Transverse colon (tissue), 4 donors: ENCODE data around the gene COBLL1. TPM values are rescaled to one million over a fixed set of nuclear protein-coding genes. Genes with fewer than 3 reads are reported as not detected.

ENCODE experiments used
- DNase-seq: peaks from one replicate; pipeline ENCODE4 v3.0.0-alpha.2; 2019
- H3K27ac ChIP-seq, 4 donors: fragments of 200-600 bp; sonication (generic); 2 replicates each; pipeline ENCODE4 v1.5.1; 2016 to 2018; ENCODE audit warnings: inconsistent platforms in 4 of 4
- H3K27me3 ChIP-seq: fragments of 200-600 bp; sonication (generic); 2 replicates; pipeline ENCODE4 v1.5.1; 2017; ENCODE audit warnings: inconsistent platforms
- H3K36me3 ChIP-seq, 4 donors: fragments of 200-600 bp; sonication (generic); 2 replicates each; pipeline ENCODE4 v1.5.1; 2017 to 2019; ENCODE audit warnings: inconsistent platforms in 4 of 4
- H3K4me1 ChIP-seq, 4 donors: fragments of 200-600 bp; sonication (generic); 2 replicates each; pipeline ENCODE4 v1.5.1; 2017 to 2020; ENCODE audit warnings: inconsistent platforms in 4 of 4
- H3K4me3 ChIP-seq, 4 donors: fragments of 200-600 bp; sonication (generic); 1 replicate in 1 of 4; 2 replicates in 3 of 4; pipeline versions ENCODE4 v1.5.1 to v1.6.1; 2017 to 2019; ENCODE audit warnings: inconsistent platforms in 4 of 4
- H3K9me3 ChIP-seq, 2 donors: fragments of 200-600 bp; sonication (generic); 2 replicates each; pipeline ENCODE4 v1.5.1; 2017 to 2019; ENCODE audit warnings: inconsistent platforms in 2 of 2
- CTCF ChIP-seq, 5 experiments: fragments of 200-600 bp in 3 of 5; fragments of 450-650 bp in 2 of 5; sonication (generic) in 3 of 5; IDR thresholded peaks; 1 replicate in 2 of 5; 2 replicates in 3 of 5; pipeline ENCODE4 v1.5.1; 2016 to 2017; ENCODE audit warnings: antibody characterized with exemption in 5 of 5, inconsistent platforms in 3 of 5, mild to moderate bottlenecking in 2 of 5, moderate library complexity in 1 of 5
- EP300 ChIP-seq: sonication (generic); formaldehyde crosslinking; IDR thresholded peaks from one replicate; pipeline ENCODE4 v1.6.1; 2017; ENCODE audit warnings: antibody characterized with exemption, low read depth
- POLR2A ChIP-seq: fragments of 450-650 bp; IDR thresholded peaks from one replicate; pipeline ENCODE4 v1.6.1; 2016; ENCODE audit warnings: antibody characterized with exemption, mild to moderate bottlenecking, moderate library complexity
- POLR2AphosphoS5 ChIP-seq, 3 donors: sonication (generic); formaldehyde crosslinking; IDR thresholded peaks; one replicate each; pipeline ENCODE4 v1.6.1; 2016; ENCODE audit warnings: antibody characterized with exemption in 3 of 3
- WGBS, 2 donors: methylation state at CpG; one replicate each; pipeline ENCODE4 v1.1.5; 2018; ENCODE audit warnings: low coverage in 1 of 2; 5-methylcytosine and 5-hydroxymethylcytosine counted together
- in situ Hi-C, 4 donors: fragments of 200-750 bp; cut with MboI; loops; one replicate each; pipeline versions ENCODE4 v1.15.0 to v1.15.1; 2017; ENCODE audit warnings: low sequenced_read_pairs in 3 of 4, low pct_ligation_motif_present in 1 of 4, low pct_unique_long_range_greater_than_20kb in 1 of 4
- intact Hi-C: fragments of 100-400 bp; cut with DNase I; formaldehyde crosslinking; loops from one replicate; pipeline ENCODE4 v1.15.1; 2023; ENCODE audit warnings: low total_unique reads
- total RNA-seq, 4 donors: library from RNA; depleted of rRNA; stranded (reverse); fragments of >200 nt; gene quantifications; one replicate each; pipeline ENCODE4 v1.1.0, GENCODE V29; 2016

The COBLL1 gene
- total RNA-seq, 4 donors from 2014 or later = 21.7 to 129 (median 30.7) TPM

GRCh38 chr2:164778723-164779122, 62.9 kb downstream of the COBLL1 start:
- WGBS, 2 donors = 82 to 85% methylated on average over 3 of the region's 3 CpGs
- TF ChIP-seq EP300 (no peak), POLR2A (no peak), CTCF (IDR thresholded peaks at IDR 0.05) (no peak)
- Histone ChIP-seq H3K4me3 (no peak overlapping the region), H3K27ac (no peak overlapping the region), H3K36me3 (no peaks in the 10 kb centered on the region), H3K4me1 (peaks cover 0 to 26% (median 3%) of the 10 kb centered on the region in 4 donors), H3K9me3 (no peaks in the 10 kb centered on the region), H3K27me3 (no peaks in the 10 kb centered on the region)
- intact Hi-C loops (no loop called here), in situ Hi-C loops (no loop called here)
- no peak for DNase-seq

DNA sequence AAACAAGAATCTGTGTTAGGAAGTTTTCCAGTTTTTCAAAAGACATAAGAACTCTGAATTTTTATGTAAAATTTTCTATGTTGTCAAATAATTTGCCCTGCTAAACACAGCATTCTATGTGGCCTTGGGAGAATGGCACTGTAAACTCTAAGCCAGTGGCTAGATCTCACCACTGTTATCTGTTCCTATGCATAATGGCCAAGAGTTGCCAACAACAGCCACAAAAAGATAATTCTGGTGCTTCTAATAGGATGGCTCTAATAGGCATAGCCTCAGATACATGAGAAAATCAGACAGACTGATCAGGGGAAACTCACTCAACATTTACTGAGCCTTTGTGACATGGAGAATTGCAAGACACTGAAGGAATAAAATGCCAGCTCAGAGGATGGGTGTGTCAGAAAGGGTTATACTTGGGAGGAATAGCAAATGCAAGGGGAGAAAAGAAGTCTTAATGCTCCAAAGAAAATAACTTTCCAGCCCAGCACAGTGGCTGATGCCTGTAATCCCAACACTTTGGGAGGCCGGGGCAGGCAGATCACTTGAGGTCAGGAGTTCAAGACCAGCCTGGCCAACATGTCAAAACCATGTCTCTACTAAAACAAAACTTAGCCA, 63.7 kb downstream of the COBLL1 start:
- Histone ChIP-seq H3K36me3 (no peaks in the 10 kb centered on the region), H3K9me3 (no peaks in the 10 kb centered on the region), H3K27ac (no peak overlapping the region), H3K4me3 (no peak overlapping the region), H3K4me1 (peaks cover 0 to 23% (median 3%) of the 10 kb centered on the region in 4 donors), H3K27me3 (no peaks in the 10 kb centered on the region)
- DNase-seq = no peak
- WGBS, 2 donors = 83% methylated on average over 1 of the region's 1 CpG
- intact Hi-C loops (no loop called here), in situ Hi-C loops (no loop called here)
- no peak for TF ChIP-seq POLR2A

DNA sequence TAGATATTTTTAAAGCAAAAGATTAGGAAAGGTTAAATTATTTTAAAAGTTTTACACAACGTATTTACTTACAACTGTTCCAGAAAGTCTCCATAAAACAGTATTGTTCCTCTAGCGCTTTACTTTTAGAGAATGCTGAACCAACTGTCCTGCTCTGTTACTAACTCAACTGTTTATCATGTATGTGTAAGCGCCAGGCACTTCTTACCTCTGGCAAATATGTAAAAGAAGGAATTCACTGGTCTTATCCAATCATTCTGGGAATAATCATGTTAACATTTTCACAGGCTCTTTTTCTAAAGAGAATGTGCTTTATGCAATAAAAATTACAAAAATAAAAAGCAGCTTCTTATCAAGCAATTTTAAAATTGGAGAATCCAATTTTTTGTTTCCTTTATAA, 68.0 kb downstream of the COBLL1 start:
- Histone ChIP-seq H3K36me3 (no peaks in the 10 kb centered on the region), H3K27me3 (no peaks in the 10 kb centered on the region), H3K4me3 (no peak overlapping the region), H3K4me1 (peaks cover 0 to 6% (median 0%) of the 10 kb centered on the region in 4 donors), H3K27ac (no peak overlapping the region), H3K9me3 (no peaks in the 10 kb centered on the region)
- TF ChIP-seq CTCF (IDR thresholded peaks at IDR 0.05) = no peak
- no peak for TF ChIP-seq POLR2A
- no peak for TF ChIP-seq POLR2AphosphoS5 (IDR thresholded peaks at IDR 0.05)
- no peak for TF ChIP-seq EP300
- WGBS, 2 donors = 90 to 92% methylated on average over 3 of the region's 3 CpGs
- DNase-seq = no peak
- in situ Hi-C loops = no loop called here
- intact Hi-C loops = no loop called here

DNA sequence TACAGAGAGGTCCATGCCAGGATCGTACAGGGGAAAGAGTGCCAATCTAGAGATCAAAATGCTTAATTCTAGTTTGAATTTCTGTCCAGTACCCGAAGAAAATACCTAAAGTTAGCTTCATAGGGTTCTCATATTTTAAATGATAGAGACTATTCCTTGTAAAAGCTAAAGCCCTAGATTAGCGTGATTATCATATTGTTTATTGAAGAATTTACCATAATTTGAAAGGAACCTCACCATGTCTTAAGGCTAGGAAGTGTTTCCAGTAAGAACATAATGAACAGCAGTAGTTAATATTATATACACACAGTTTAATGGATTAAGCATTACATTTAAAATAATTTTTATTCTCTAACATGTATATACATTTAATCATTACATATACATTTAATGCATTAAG, 68.5 kb downstream of the COBLL1 start:
- WGBS, 2 donors = 90 to 94% methylated on average over 3 of the region's 3 CpGs
- intact Hi-C loops = no loop called here
- no peak for TF ChIP-seq POLR2A
- no peak for TF ChIP-seq EP300

DNA sequence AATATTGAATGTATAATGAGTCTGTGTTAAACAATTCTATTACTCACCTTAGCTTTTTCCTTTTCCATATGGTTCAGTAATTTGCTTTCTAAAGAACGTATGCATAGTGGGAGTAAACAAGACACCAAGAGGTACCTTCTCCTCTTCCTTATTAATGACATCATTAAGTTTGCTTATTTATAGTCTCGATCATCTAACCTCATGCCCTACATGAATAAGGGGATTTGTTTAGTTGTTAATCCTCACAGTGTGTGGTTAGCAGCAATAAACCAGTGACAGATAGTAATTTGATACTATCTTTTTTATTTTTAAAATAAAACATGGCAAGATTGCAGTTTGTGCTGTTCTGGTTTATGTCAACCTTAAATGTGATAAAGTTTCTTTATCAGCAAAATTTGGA, 69.7 kb downstream of the COBLL1 start:
- intact Hi-C loops (no loop called here), in situ Hi-C loops (no loop called here)
- Histone ChIP-seq H3K4me3 (no peak overlapping the region), H3K9me3 (no peaks in the 10 kb centered on the region), H3K36me3 (no peaks in the 10 kb centered on the region), H3K4me1 (peaks cover 0 to 6% (median 0%) of the 10 kb centered on the region in 4 donors), H3K27ac (no peak overlapping the region), H3K27me3 (no peaks in the 10 kb centered on the region)
- 63 to 68% methylated on average over 2 of the region's 2 CpGs for WGBS, 2 donors
- no peak for TF ChIP-seq EP300
- no peak for TF ChIP-seq POLR2A
- TF ChIP-seq CTCF (IDR thresholded peaks at IDR 0.05) = no peak
- TF ChIP-seq POLR2AphosphoS5 (IDR thresholded peaks at IDR 0.05) = no peak
- DNase-seq = no peak

More for the DNA sequence above, 68.5 kb downstream of the COBLL1 start:
- H3K27me3 ChIP-seq = no peaks in the 10 kb centered on the region
- peaks cover 0 to 6% (median 0%) of the 10 kb centered on the region in 4 donors for H3K4me1 ChIP-seq
- in situ Hi-C loops = no loop called here
- H3K36me3 ChIP-seq = no peaks in the 10 kb centered on the region
- no peak overlapping the region for H3K4me3 ChIP-seq
- no peak for DNase-seq
- H3K27ac ChIP-seq = no peak overlapping the region
- no peaks in the 10 kb centered on the region for H3K9me3 ChIP-seq
